ENCODE measurements around the gene SMARCB1.

The SMARCB1 gene

DNA sequence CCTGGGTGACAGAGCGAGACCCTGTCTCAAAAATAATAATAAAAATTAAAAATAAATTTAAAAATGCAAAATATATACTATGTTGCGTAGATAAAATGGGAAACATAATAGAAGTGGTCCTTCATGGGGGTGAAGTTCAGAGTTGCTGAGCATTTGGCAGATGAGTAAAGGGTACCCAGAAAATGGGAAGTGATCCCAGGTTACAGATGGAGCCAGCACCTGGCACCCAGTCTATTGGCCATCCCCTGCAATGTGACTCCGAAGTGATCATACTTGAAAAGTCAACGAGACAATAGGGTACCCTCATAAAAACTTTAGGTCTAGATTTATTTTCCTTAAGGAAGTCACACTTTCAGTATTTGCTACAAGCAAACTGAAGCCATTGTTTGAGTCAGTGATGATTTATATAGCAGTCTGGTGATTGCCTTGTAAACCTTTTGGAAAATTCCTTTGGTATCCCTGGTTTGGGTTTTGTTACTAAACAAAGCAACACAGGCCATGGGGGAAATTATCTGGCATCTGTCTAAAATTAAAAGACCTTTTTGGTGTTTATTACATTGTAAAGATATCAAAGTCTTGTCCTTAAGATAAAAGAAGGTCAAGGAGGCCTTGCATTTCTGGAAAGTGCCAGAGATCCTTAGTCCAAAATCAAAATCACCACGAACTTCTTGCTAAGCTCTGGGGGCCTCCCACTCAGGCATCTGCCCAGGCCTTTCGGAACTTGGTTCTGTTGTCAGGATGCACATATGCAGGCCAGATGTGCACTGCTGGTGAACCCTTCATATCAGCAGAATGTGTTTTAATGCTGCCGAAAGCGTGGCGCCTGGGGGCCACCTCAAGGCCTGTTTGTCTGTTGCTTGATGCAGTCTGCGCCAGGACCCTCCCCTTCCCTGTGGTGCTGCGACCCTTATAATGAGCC lies 4.3 kb downstream of the SMARCB1 start:
- TF ChIP-seq, protein P1, sequence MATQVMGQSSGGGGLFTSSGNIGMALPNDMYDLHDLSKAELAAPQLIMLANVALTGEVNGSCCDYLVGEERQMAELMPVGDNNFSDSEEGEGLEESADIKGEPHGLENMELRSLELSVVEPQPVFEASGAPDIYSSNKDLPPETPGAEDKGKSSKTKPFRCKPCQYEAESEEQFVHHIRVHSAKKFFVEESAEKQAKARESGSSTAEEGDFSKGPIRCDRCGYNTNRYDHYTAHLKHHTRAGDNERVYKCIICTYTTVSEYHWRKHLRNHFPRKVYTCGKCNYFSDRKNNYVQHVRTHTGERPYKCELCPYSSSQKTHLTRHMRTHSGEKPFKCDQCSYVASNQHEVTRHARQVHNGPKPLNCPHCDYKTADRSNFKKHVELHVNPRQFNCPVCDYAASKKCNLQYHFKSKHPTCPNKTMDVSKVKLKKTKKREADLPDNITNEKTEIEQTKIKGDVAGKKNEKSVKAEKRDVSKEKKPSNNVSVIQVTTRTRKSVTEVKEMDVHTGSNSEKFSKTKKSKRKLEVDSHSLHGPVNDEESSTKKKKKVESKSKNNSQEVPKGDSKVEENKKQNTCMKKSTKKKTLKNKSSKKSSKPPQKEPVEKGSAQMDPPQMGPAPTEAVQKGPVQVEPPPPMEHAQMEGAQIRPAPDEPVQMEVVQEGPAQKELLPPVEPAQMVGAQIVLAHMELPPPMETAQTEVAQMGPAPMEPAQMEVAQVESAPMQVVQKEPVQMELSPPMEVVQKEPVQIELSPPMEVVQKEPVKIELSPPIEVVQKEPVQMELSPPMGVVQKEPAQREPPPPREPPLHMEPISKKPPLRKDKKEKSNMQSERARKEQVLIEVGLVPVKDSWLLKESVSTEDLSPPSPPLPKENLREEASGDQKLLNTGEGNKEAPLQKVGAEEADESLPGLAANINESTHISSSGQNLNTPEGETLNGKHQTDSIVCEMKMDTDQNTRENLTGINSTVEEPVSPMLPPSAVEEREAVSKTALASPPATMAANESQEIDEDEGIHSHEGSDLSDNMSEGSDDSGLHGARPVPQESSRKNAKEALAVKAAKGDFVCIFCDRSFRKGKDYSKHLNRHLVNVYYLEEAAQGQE (IDR thresholded peaks at IDR 0.05; ENCODE audit: insufficient read depth in 1 of 2, low read depth in 2 of 2, low read length in 2 of 2): no peak
- no peak for TF ChIP-seq TAF1 (IDR thresholded peaks at IDR 0.05; ENCODE audit: borderline replicate concordance, insufficient read depth, low read length)
- no peak for TF ChIP-seq FOXP2 (optimal IDR thresholded peaks at IDR 0.05; ENCODE audit: borderline replicate concordance, extremely low read depth, extremely low read length, insufficient read depth)
- TF ChIP-seq SIN3A (IDR thresholded peaks at IDR 0.05; ENCODE audit: borderline replicate concordance, insufficient read depth, low read length): no peak
- TF ChIP-seq POLR2AphosphoS5 (IDR thresholded peaks at IDR 0.05; ENCODE audit: low read depth, low read length): no peak

GRCh38 chr22:23791738-23792645 lies 5.2 kb downstream of the SMARCB1 start:
- TF ChIP-seq POLR2AphosphoS5 (IDR thresholded peaks at IDR 0.05; ENCODE audit: low read depth, low read length) (no peak), TAF1 (IDR thresholded peaks at IDR 0.05; ENCODE audit: borderline replicate concordance, insufficient read depth, low read length) (no peak), SIN3A (IDR thresholded peaks at IDR 0.05; ENCODE audit: borderline replicate concordance, insufficient read depth, low read length) (no peak), FOXP2 (optimal IDR thresholded peaks at IDR 0.05; ENCODE audit: borderline replicate concordance, extremely low read depth, extremely low read length, insufficient read depth) (no peak)
- TF ChIP-seq, protein P1 (IDR thresholded peaks at IDR 0.05; ENCODE audit: insufficient read depth in 1 of 2, low read depth in 2 of 2, low read length in 2 of 2): no peak

- TF ChIP-seq, protein P1 (IDR thresholded peaks at IDR 0.05; ENCODE audit: insufficient read depth in 1 of 2, low read depth in 2 of 2, low read length in 2 of 2): no peak
- TF ChIP-seq POLR2AphosphoS5 (IDR thresholded peaks at IDR 0.05; ENCODE audit: low read depth, low read length): no peak
- TF ChIP-seq TAF1 (IDR thresholded peaks at IDR 0.05; ENCODE audit: borderline replicate concordance, insufficient read depth, low read length): no peak
- TF ChIP-seq SIN3A (IDR thresholded peaks at IDR 0.05; ENCODE audit: borderline replicate concordance, insufficient read depth, low read length): no peak
- TF ChIP-seq FOXP2 (optimal IDR thresholded peaks at IDR 0.05; ENCODE audit: borderline replicate concordance, extremely low read depth, extremely low read length, insufficient read depth): no peak
Observed at GRCh38 chr22:23793326-23793725, 6.6 kb downstream of the SMARCB1 start.

DNA sequence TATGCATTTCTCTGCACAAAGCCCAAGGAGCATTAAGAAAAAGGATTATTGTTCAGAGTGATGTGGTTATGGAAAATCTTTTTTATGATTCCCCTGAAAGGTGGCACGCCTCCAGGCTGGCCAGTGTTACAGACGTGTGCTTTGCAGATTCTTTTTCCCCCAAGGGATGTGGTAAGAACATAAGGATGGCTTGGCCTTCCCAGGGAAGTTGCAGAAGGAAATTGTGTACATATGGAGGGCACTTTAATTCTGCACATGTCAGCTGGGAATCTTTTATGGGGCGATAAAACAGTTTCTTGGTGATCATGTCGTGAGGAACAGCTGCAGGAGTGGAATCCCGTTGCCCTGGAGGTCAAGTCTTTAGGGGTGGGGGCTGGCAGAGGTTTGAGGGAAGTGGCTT lies 9.7 kb downstream of the SMARCB1 start:
- TF ChIP-seq FOXP2 (optimal IDR thresholded peaks at IDR 0.05; ENCODE audit: borderline replicate concordance, extremely low read depth, extremely low read length, insufficient read depth) (no peak), POLR2AphosphoS5 (IDR thresholded peaks at IDR 0.05; ENCODE audit: low read depth, low read length) (no peak), SIN3A (IDR thresholded peaks at IDR 0.05; ENCODE audit: borderline replicate concordance, insufficient read depth, low read length) (no peak), TAF1 (IDR thresholded peaks at IDR 0.05; ENCODE audit: borderline replicate concordance, insufficient read depth, low read length) (no peak)
- TF ChIP-seq, protein P1 (IDR thresholded peaks at IDR 0.05; ENCODE audit: insufficient read depth in 1 of 2, low read depth in 2 of 2, low read length in 2 of 2): no peak

Data from PFSK-1 (cell line).